K562 (cell line): ENCODE results near the gene EMC8. TPM values are rescaled to one million over a fixed set of nuclear protein-coding genes. Genes with fewer than 3 reads are reported as not detected.

Experiments
- ATAC-seq: fragments of 200-7000 bp; cut with Tn5 transposase; 3 replicates; pipeline ENCODE4 v1.9.1; 2020; ENCODE audit warnings: moderate library complexity
- BruUV-seq: library from RNA; stranded (reverse); fragments of 400-500 nt; replicated peaks from 2 replicates; lab custom pipeline; 2021; lab: Mats Ljungman, UMichigan
- CTCF ChIA-PET: fragments of 300-600 bp; formaldehyde crosslinking; extraction: SDS; loops from one replicate; lab custom pipeline; 2021; ENCODE audit warnings: low intra/inter-chr PET ratio; lab: Yijun Ruan, JAX
- POLR2A ChIA-PET: fragments of 300-600, 350-650 bp; sonication (Branson Sonifier 250); formaldehyde crosslinking; extraction: SDS; loops from one replicate; lab custom pipeline; 2021; ENCODE audit warnings: antibody characterized with exemption, inconsistent platforms; lab: Yijun Ruan, JAX
- DNase-seq, 4 experiments: peaks; one replicate each; pipeline versions ENCODE4 v3.0.0 to v3.0.0-alpha.2; 2011 to 2018; ENCODE audit warnings: low spot score in 3 of 4, mixed read lengths in 3 of 4; ENCODE audit errors: extremely low read depth in 1 of 4
- FAIRE-seq: peaks from 2 replicates; lab custom pipeline; 2011; peaks lifted over from hg19 to GRCh38; lab: Jason Lieb, UNC
- H2AFZ ChIP-seq: 2 replicates; pipeline ENCODE4 v1.6.0; 2011; ENCODE audit warnings: low read depth, low read length, control low read depth, inconsistent platforms
- H3K27ac ChIP-seq: fragments of 200-600 bp; 3 replicates; pipeline ENCODE4 v1.8.0; 2011; ENCODE audit warnings: low read depth, mild to moderate bottlenecking, control low read depth, inconsistent platforms, low read length, moderate library complexity, mixed read lengths; ENCODE audit errors: extremely low read depth
- H3K27me3 ChIP-seq, 2 experiments: fragments of 300-600 bp in 1 of 2; 2 replicates in 1 of 2; 3 replicates in 1 of 2; pipeline versions ENCODE4 v1.6.0 to v1.8.0; 2011; ENCODE audit warnings: inconsistent platforms in 2 of 2, low read length in 2 of 2, mild to moderate bottlenecking in 1 of 2, mixed read lengths in 1 of 2, moderate library complexity in 1 of 2; ENCODE audit not compliant: control insufficient read depth in 2 of 2, insufficient read depth in 2 of 2
- H3K36me3 ChIP-seq: fragments of 300-600 bp; 3 replicates; pipeline ENCODE4 v1.8.0; 2011; ENCODE audit warnings: mild to moderate bottlenecking, low read length, inconsistent platforms; ENCODE audit not compliant: control insufficient read depth, insufficient read depth
- H3K4me1 ChIP-seq, 2 experiments: fragments of 200-600 bp in 1 of 2; replicated peaks in 1 of 2; 2 replicates in 1 of 2; 3 replicates in 1 of 2; pipeline versions ENCODE4 v1.5.1 to v1.8.0; 2011; ENCODE audit warnings: inconsistent platforms in 2 of 2, low read length in 2 of 2, mild to moderate bottlenecking in 1 of 2, mixed read lengths in 1 of 2, moderate library complexity in 1 of 2; ENCODE audit not compliant: control insufficient read depth in 2 of 2, insufficient read depth in 2 of 2
- H3K4me2 ChIP-seq: 2 replicates; pipeline ENCODE4 v1.6.1; 2011; ENCODE audit warnings: low read length, control low read depth, inconsistent platforms, mixed read lengths; ENCODE audit not compliant: insufficient read depth
- H3K4me3 ChIP-seq: fragments of 200-600 bp; sonication (generic), shearing (Covaris generic); 2 replicates; pipeline ENCODE4 v1.5.1; 2016; ENCODE audit warnings: control low read depth, inconsistent platforms
- H3K79me2 ChIP-seq: fragments of 200-600 bp; 3 replicates; pipeline ENCODE4 v1.8.0; 2011; ENCODE audit warnings: low read length, inconsistent platforms; ENCODE audit not compliant: control insufficient read depth, insufficient read depth
- H3K9ac ChIP-seq, 2 experiments: 2 replicates each; pipeline versions ENCODE4 v1.6.0 to v1.6.1; 2011; ENCODE audit warnings: low read depth in 2 of 2, low read length in 2 of 2, control low read depth in 1 of 2, inconsistent platforms in 1 of 2, mild to moderate bottlenecking in 1 of 2, mixed read lengths in 1 of 2; ENCODE audit not compliant: insufficient read depth in 1 of 2
- H3K9me1 ChIP-seq: one replicate; pipeline ENCODE4 v1.6.0; 2011; ENCODE audit warnings: inconsistent platforms, mild to moderate bottlenecking, low read length, moderate library complexity; ENCODE audit not compliant: control insufficient read depth, insufficient read depth
- H3K9me3 ChIP-seq: replicated peaks from 2 replicates; pipeline ENCODE4 v1.5.1; 2011; ENCODE audit warnings: low read depth, low read length, inconsistent platforms; ENCODE audit not compliant: control insufficient read depth, insufficient read depth
- H4K20me1 ChIP-seq: replicated peaks from 2 replicates; pipeline ENCODE4 v1.6.1; 2011; ENCODE audit warnings: low read length, inconsistent platforms, mixed read lengths; ENCODE audit not compliant: control insufficient read depth, insufficient read depth
- CBFA2T3 ChIP-seq: fragments of 450-650 bp; IDR thresholded peaks from 2 replicates; pipeline ENCODE4 v1.6.1; 2017
- CREB5 ChIP-seq: fragments of 250-450 bp; sonication (Bioruptor Pico); IDR thresholded peaks from 2 replicates; pipeline ENCODE4 v1.5.0; 2020; ENCODE audit warnings: mild to moderate bottlenecking
- FOS ChIP-seq: IDR thresholded peaks from 3 replicates; pipeline ENCODE4 v1.6.1; 2011; ENCODE audit not compliant: insufficient read length; ENCODE audit errors: extremely low read depth
- HINFP ChIP-seq: fragments of 450-650 bp; conservative IDR thresholded peaks from 2 replicates; pipeline ENCODE4 v1.6.1; 2016; ENCODE audit warnings: missing genetic modification characterization, low read depth, mild to moderate bottlenecking, control low read depth, missing compliant biosample characterization
- MBD1 ChIP-seq: fragments of 250-450 bp; sonication (Bioruptor Pico); IDR thresholded peaks from 2 replicates; pipeline ENCODE4 v1.8.0; 2022; ENCODE audit warnings: inconsistent platforms
- MECOM ChIP-seq: fragments of 250-450 bp; sonication (Bioruptor Pico); IDR thresholded peaks from 2 replicates; pipeline ENCODE4 v1.8.0; 2022; ENCODE audit warnings: inconsistent platforms
- SIX5 ChIP-seq, 2 experiments: IDR thresholded peaks; 2 replicates each; pipeline ENCODE4 v1.6.1; 2011; ENCODE audit warnings: low read length in 2 of 2, borderline replicate concordance in 1 of 2, low read depth in 1 of 2, mild to moderate bottlenecking in 1 of 2, moderate library complexity in 1 of 2; ENCODE audit not compliant: insufficient read depth in 1 of 2
- SNIP1 ChIP-seq: fragments of 450-650 bp; IDR thresholded peaks from 2 replicates; pipeline ENCODE4 v1.7.1; 2017; ENCODE audit warnings: low read depth, mild to moderate bottlenecking
- TCF15 ChIP-seq: fragments of 250-450 bp; sonication (Bioruptor Pico); IDR thresholded peaks from 2 replicates; pipeline ENCODE4 v1.8.0; 2022; ENCODE audit warnings: moderate library complexity, mild to moderate bottlenecking, inconsistent platforms
- UBTF ChIP-seq, 2 experiments: IDR thresholded peaks; 2 replicates each; pipeline ENCODE4 v1.6.1; 2012; ENCODE audit warnings: improper control_type of control experiment in 2 of 2, low read depth in 2 of 2, low read length in 2 of 2, borderline replicate concordance in 1 of 2
- ZFPM2 ChIP-seq: fragments of 250-450 bp; sonication (Bioruptor Pico); IDR thresholded peaks from 2 replicates; pipeline ENCODE4 v1.5.1; 2022; ENCODE audit warnings: mild to moderate bottlenecking
- ZKSCAN8 ChIP-seq: fragments of 200-800 bp; sonication (Bioruptor generic); IDR thresholded peaks from 2 replicates; pipeline ENCODE4 v1.6.1; 2016; ENCODE audit warnings: missing genetic modification characterization, missing compliant biosample characterization
- ZNF134 ChIP-seq: fragments of 250-450 bp; sonication (Bioruptor Pico); conservative IDR thresholded peaks from 2 replicates; pipeline ENCODE4 v1.4.0; 2020
- WGBS: fragments of 100-300 bp; shearing (Covaris generic); methylation state at CpG from one replicate; pipeline ENCODE4 v1.1.6; 2016; ENCODE audit warnings: low coverage, mixed read lengths; ENCODE audit not compliant: insufficient coverage; ENCODE audit errors: missing lambda C conversion rate; 5-methylcytosine and 5-hydroxymethylcytosine counted together
- in situ Hi-C: fragments of 300-500 bp; cut with MboI; formaldehyde crosslinking; loops from 4 replicates; pipeline ENCODE4 v1.15.0; 2018; ENCODE audit warnings: inconsistent platforms, mixed read lengths
- intact Hi-C: fragments of 100-400 bp; cut with micrococcal nuclease; formaldehyde crosslinking; loops from 2 replicates; pipeline ENCODE4 v1.14.2; 2022
- polyA plus RNA-seq, 8 experiments: library from polyadenylated mRNA; depleted of rRNA in 4 of 8; stranded (reverse) in 5 of 8; unstranded in 3 of 8; fragments of >200 nt; fragmentation: Nextera tagmentation in 2 of 8; fragmentation: Illumina TruSeq in 1 of 8; extraction: Ambion mirVana in 2 of 8; extraction: Trizol in 1 of 8; gene quantifications; 2 replicates each; pipeline versions ENCODE4 v1.2.1 to v1.2.3, GENCODE V29; 2011 to 2014; ENCODE audit warnings: inconsistent platforms in 1 of 8, missing spikeins in 1 of 8
- total RNA-seq, 7 experiments: library from RNA; depleted of rRNA in 6 of 7; stranded (reverse); fragments of >200 nt in 6 of 7; fragmentation: Illumina TruSeq in 2 of 7; extraction: Trizol in 2 of 7; gene quantifications; 2 replicates each; pipeline versions ENCODE4 v1.2.1 to v1.2.3, GENCODE V29; 2011 to 2021; ENCODE audit warnings: low replicate concordance in 1 of 7
- TF ChIP-seq, protein P1 (sequence below): sonication (generic); formaldehyde crosslinking; IDR thresholded peaks from 2 replicates; pipeline ENCODE4 v1.8.0; 2022; ENCODE audit warnings: missing genetic modification reagents, mild to moderate bottlenecking, moderate library complexity, borderline replicate concordance

EMC8 gene
- total and polyA plus RNA-seq, 9 of the 15 experiments (the other 6 are each of a cell fraction or from before 2014, with no cell fraction given): 11.4 to 81.8 (median 48.6) TPM

GRCh38 chr16:85778873-85779272 lies 20.5 kb downstream of the EMC8 start:
- in situ Hi-C loops: no loop called here
- no peaks in the 10 kb centered on the region for H3K27me3 ChIP-seq
- no peak overlapping the region for H3K4me2 ChIP-seq
- ATAC-seq: no peak
- H3K79me2 ChIP-seq: 0 out of 3 replicates have a peak, but pooled peaks cover 4% of the 10 kb centered on the region
- no peak overlapping the region for H2AFZ ChIP-seq
- no peaks in the 10 kb centered on the region for H3K9me1 ChIP-seq
- 0 out of 4 replicates have a peak overlapping the region, but pooled peaks of 1 of the 2 experiments have one; percentile 6 for H3K9ac ChIP-seq
- H3K9me3 ChIP-seq: no peaks in the 10 kb centered on the region
- DNase-seq: no peak
- FAIRE-seq: no peak
- H3K36me3 ChIP-seq: peaks cover 69% of the 10 kb centered on the region; the same call in 2 of the 3 replicates
- H4K20me1 ChIP-seq: no peaks in the 10 kb centered on the region; the same call in 1 of the 2 replicates
- no peak overlapping the region for H3K27ac ChIP-seq
- intact Hi-C loops: no loop called here
- no peak overlapping the region for H3K4me3 ChIP-seq
- CTCF ChIA-PET: interaction anchor here (0.6 kb wide), 1 partner anchor 11 kb away, joined by 3 read pairs; no protein-coding TSS in a partner anchor
- no TSS peak for BruUV-seq
- no peaks in the 10 kb centered on the region for H3K4me1 ChIP-seq
- POLR2A ChIA-PET: interaction anchor here (1.5 kb wide), 1 partner anchor 9 kb away, joined by 4 read pairs; no protein-coding TSS in a partner anchor
- WGBS: 83% methylated on average over 11 of the region's 12 CpGs
- TF ChIP-seq UBTF (IDR thresholded peaks at IDR 0.05; ENCODE audit: borderline replicate concordance in 1 of 2, low read depth in 2 of 2, low read length in 2 of 2) (no peak), CREB5 (CRISPR knock-in tag) (no peak), ZFPM2 (CRISPR knock-in tag) (no peak), CBFA2T3 (no peak), SIX5 (IDR thresholded peaks at IDR 0.05; ENCODE audit: borderline replicate concordance in 1 of 2, insufficient read depth in 1 of 2, low read depth in 1 of 2, low read length in 2 of 2) (no peak), ZNF134 (no peak), MECOM (CRISPR knock-in tag) (no peak), FOS (no peak), SNIP1 (no peak), TCF15 (CRISPR knock-in tag) (no peak), HINFP (tag) (no peak), ZKSCAN8 (CRISPR knock-in tag) (no peak), MBD1 (CRISPR knock-in tag) (no peak)
- TF ChIP-seq, protein P1, sequence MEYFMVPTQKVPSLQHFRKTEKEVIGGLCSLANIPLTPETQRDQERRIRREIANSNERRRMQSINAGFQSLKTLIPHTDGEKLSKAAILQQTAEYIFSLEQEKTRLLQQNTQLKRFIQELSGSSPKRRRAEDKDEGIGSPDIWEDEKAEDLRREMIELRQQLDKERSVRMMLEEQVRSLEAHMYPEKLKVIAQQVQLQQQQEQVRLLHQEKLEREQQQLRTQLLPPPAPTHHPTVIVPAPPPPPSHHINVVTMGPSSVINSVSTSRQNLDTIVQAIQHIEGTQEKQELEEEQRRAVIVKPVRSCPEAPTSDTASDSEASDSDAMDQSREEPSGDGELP (CRISPR knock-in tag): no peak
